Hepatocyte (in vitro differentiated cells): ENCODE results near the gene CPLX1. TPM values are rescaled to one million over a fixed set of nuclear protein-coding genes. Genes with fewer than 3 reads are reported as not detected.
A peak's percentile ranks its signal among the peaks of the same experiment; 100 is the strongest.

Experiments
- DNase-seq: peaks from one replicate; pipeline ENCODE4 v3.0.0-alpha.2; 2016; ENCODE audit warnings: low spot score
- H2AFZ ChIP-seq: fragments of 200-600 bp; sonication (generic); 2 replicates; pipeline ENCODE4 v1.6.0; 2016; ENCODE audit warnings: antibody characterized with exemption, mild to moderate bottlenecking
- H3K27ac ChIP-seq: fragments of 200-600 bp; sonication (generic); 2 replicates; pipeline ENCODE4 v1.5.1; 2016; ENCODE audit warnings: mild to moderate bottlenecking
- H3K27me3 ChIP-seq: fragments of 200-600 bp; sonication (generic); 2 replicates; pipeline ENCODE4 v1.6.1; 2016
- H3K36me3 ChIP-seq: fragments of 200-600 bp; sonication (generic); replicated peaks from 2 replicates; pipeline ENCODE4 v1.5.1; 2016; ENCODE audit warnings: low read depth; ENCODE audit not compliant: insufficient read depth
- H3K4me1 ChIP-seq: fragments of 200-600 bp; sonication (generic); 2 replicates; pipeline ENCODE4 v1.5.1; 2016; ENCODE audit warnings: mild to moderate bottlenecking, moderate library complexity; ENCODE audit not compliant: insufficient read depth
- H3K4me2 ChIP-seq: fragments of 200-600 bp; sonication (generic); 2 replicates; pipeline ENCODE4 v1.6.0; 2016
- H3K4me3 ChIP-seq: fragments of 200-600 bp; sonication (generic); 2 replicates; pipeline ENCODE4 v1.5.1; 2016; ENCODE audit warnings: mild to moderate bottlenecking
- H3K79me2 ChIP-seq: fragments of 200-600 bp; sonication (generic); 2 replicates; pipeline ENCODE4 v1.6.0; 2017; ENCODE audit warnings: mild to moderate bottlenecking
- H3K9me2 ChIP-seq: fragments of 200-600 bp; sonication (generic); replicated peaks from 2 replicates; pipeline ENCODE4 v1.6.0; 2017; ENCODE audit warnings: mild to moderate bottlenecking; ENCODE audit not compliant: insufficient read depth
- H3K9me3 ChIP-seq: fragments of 200-600 bp; sonication (generic); 2 replicates; pipeline ENCODE4 v1.5.1; 2016; ENCODE audit warnings: low read depth, mild to moderate bottlenecking
- H4K20me1 ChIP-seq: fragments of 200-600 bp; sonication (generic); 2 replicates; pipeline ENCODE4 v1.6.0; 2016; ENCODE audit warnings: mild to moderate bottlenecking; ENCODE audit not compliant: insufficient read depth, poor library complexity, severe bottlenecking
- CTCF ChIP-seq: fragments of 200-600 bp; sonication (generic); IDR thresholded peaks from 2 replicates; pipeline ENCODE4 v1.5.1; 2016; ENCODE audit warnings: antibody characterized with exemption, mild to moderate bottlenecking; ENCODE audit not compliant: poor library complexity
- EZH2 ChIP-seq: fragments of 200-600 bp; sonication (generic); IDR thresholded peaks from 2 replicates; pipeline ENCODE4 v1.6.1; 2016; ENCODE audit warnings: antibody characterized with exemption, mild to moderate bottlenecking, borderline replicate concordance
- EZH2phosphoT487 ChIP-seq: fragments of 200-600 bp; sonication (generic); IDR thresholded peaks from one replicate; pipeline ENCODE4 v1.6.1; 2018; ENCODE audit warnings: antibody characterized with exemption, mild to moderate bottlenecking, low read depth, moderate library complexity; ENCODE audit not compliant: unreplicated experiment, severe bottlenecking
- WGBS: methylation state at CpG from one replicate; pipeline ENCODE4 v1.1.6; 2016; ENCODE audit warnings: low lambda C conversion rate; ENCODE audit errors: missing lambda C conversion rate; 5-methylcytosine and 5-hydroxymethylcytosine counted together
- polyA plus RNA-seq: library from polyadenylated mRNA; unstranded; fragments of >200 nt; fragmentation: Nextera tagmentation; extraction: Ambion mirVana; gene quantifications from 2 replicates; pipeline ENCODE4 v1.2.1, GENCODE V29; 2016
- total RNA-seq: library from RNA; depleted of rRNA; stranded (reverse); fragments of >200 nt; gene quantifications from 2 replicates; pipeline ENCODE4 v1.2.3, GENCODE V29; 2014

Gene CPLX1
- total and polyA plus RNA-seq, 2 experiments from 2014 or later = 0.30 to 2.0 TPM

DNA sequence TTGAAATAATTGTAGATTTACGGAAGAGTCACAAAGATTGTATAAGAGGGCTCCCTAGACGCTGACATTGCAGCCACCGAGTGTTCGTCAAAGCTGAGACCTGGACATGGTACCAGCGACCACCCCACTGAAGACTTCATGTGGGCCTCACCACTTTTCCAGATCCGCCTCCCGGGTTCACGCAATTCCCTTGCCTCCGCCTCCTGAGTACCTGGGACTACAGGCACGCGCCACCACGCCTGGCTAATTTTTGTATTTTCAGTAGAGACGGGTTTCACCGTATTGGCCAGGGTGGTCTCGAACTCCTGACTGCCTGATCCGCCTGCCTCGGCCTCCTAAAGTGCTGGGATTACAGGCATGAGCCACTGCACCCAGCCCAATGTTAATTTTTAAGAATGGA lies 29.7 kb downstream of the CPLX1 start:
- no peak overlapping the region for H3K27ac ChIP-seq
- WGBS = 92% methylated on average over 17 of the region's 17 CpGs
- no peak overlapping the region for H2AFZ ChIP-seq
- no peaks in the 10 kb centered on the region for H3K9me3 ChIP-seq
- H3K36me3 ChIP-seq = no peaks in the 10 kb centered on the region
- DNase-seq = no peak
- H3K79me2 ChIP-seq = no peaks in the 10 kb centered on the region
- H3K9me2 ChIP-seq = no peaks in the 10 kb centered on the region
- TF ChIP-seq CTCF (no peak), EZH2 (no peak), EZH2phosphoT487 (no peak)
- H4K20me1 ChIP-seq = no peaks in the 10 kb centered on the region
- H3K4me2 ChIP-seq = no peak overlapping the region
- no peak overlapping the region for H3K4me3 ChIP-seq
- peaks cover 46% of the 10 kb centered on the region for H3K27me3 ChIP-seq
- peaks cover 10% of the 10 kb centered on the region for H3K4me1 ChIP-seq

DNA sequence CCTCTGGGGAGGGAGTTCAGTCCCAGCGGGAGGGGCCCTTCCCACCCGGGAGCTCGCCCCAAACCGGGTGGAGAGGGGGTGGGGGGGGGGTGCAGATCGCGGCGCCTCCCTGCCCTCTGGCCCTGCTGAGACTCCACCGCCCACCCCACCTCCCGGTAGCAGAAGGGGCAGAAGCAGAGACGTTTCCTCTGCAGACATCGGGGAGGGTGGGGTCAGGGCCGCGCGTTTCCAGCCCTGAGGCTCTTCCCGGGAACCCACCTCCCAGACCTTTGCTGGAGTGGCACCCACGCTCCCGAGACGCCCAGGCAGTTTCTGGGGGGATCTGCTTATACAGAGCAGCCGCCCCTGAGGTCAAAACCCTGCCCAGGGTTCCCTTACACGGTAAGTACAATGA lies 30.2 kb downstream of the CPLX1 start:
- H2AFZ ChIP-seq = no peak overlapping the region
- H3K4me1 ChIP-seq = peaks cover 10% of the 10 kb centered on the region
- DNase-seq = no peak
- H3K27ac ChIP-seq = no peak overlapping the region
- H4K20me1 ChIP-seq = no peaks in the 10 kb centered on the region
- no peaks in the 10 kb centered on the region for H3K9me2 ChIP-seq
- no peaks in the 10 kb centered on the region for H3K79me2 ChIP-seq
- peaks cover 46% of the 10 kb centered on the region for H3K27me3 ChIP-seq
- TF ChIP-seq EZH2 (peak; percentile 13), EZH2phosphoT487 (no peak)
- no peaks in the 10 kb centered on the region for H3K36me3 ChIP-seq
- H3K4me3 ChIP-seq = no peak overlapping the region
- no peaks in the 10 kb centered on the region for H3K9me3 ChIP-seq
- WGBS = 56% methylated on average over 7 of the region's 20 CpGs
- peak overlapping the region; percentile 83 for H3K4me2 ChIP-seq

DNA sequence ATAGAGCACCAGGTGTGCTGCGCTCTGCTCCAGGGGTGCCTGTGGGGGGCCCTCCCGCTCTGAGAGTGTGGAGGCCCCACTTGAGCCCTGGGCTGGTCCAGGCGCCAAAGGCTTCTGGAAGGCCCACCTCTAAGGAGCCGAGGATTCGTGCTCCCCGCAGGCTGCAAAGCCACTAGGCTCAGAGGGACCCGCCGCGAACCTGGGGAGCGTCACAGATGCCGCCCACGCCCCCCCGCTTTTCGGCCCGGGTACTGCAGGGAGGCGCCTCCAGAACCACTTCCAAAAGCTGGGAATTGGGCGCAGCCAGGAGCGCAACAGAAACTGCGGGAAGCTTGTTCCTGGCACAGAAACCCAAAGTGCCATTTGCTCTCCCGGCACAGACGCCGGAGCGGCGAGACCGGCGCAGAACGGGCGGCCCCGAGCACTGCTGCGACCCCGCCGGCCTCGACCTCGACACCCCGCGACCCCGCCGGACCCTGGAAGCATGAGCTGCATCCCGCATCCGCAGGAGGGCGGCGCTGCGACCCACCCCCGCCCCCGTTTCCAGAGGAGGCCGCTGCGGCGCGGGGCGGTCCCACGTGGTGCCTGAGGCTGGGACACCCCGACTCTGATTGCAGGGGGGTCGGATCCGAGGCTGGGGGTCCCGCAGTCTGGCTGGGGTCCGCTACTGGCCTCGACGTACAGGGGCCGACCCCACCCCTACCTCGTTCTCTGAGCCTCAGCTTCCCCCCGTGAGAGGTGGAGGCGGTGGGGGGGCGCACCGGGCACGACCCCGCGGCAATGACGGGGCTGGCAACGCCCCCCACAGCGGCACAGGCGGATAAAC lies 30.8 kb downstream of the CPLX1 start:
- no peak overlapping the region for H3K4me3 ChIP-seq
- TF ChIP-seq EZH2 (peak; percentile 94), EZH2phosphoT487 (no peak)
- DNase-seq = no peak
- H3K9me3 ChIP-seq = no peaks in the 10 kb centered on the region
- H3K9me2 ChIP-seq = no peaks in the 10 kb centered on the region
- peak overlapping the region; percentile 83 for H3K4me2 ChIP-seq
- H3K27ac ChIP-seq = no peak overlapping the region
- no peaks in the 10 kb centered on the region for H3K36me3 ChIP-seq
- peaks cover 46% of the 10 kb centered on the region for H3K27me3 ChIP-seq
- no peaks in the 10 kb centered on the region for H3K79me2 ChIP-seq
- WGBS = 14% methylated on average over 53 of the region's 71 CpGs
- peaks cover 10% of the 10 kb centered on the region for H3K4me1 ChIP-seq
- H2AFZ ChIP-seq = no peak overlapping the region
- H4K20me1 ChIP-seq = no peaks in the 10 kb centered on the region

DNA sequence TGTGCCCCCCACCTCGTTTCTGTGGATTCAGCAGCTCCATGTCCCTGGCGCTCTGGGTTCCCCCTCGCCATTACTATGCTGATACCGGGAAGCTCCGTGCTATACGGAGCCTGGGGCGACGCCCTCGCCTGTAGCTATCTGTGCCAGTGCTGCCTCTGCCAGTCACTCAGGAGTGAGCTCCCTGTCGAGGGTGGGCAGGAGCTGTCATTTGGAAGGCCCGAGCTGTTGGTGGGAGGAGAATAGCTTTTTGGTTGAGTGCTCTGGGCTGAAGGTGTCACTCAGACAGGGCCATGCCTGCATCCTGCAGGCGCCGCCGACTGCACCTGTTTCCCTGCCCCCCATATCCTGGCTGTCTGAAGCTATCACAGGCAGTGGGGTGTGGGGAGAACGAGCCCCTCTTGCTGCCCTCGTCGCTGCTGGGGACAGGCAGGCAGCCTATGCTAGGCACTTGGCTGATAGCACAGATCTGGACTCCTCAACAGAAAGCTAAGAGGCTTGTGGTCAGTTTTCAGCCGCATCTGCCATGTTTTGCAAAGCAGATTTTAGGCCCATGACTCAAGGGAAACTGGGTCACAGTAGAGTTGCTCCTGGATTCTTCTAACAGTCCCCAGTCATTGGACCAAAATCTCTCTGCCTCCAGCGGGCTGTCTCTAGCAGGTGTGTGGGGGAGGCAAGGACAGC lies 31.8 kb downstream of the CPLX1 start:
- Histone ChIP-seq H3K27ac (no peak overlapping the region), H3K9me2 (no peaks in the 10 kb centered on the region), H3K4me2 (no peak overlapping the region), H3K27me3 (peaks cover 46% of the 10 kb centered on the region), H4K20me1 (no peaks in the 10 kb centered on the region), H3K4me1 (peaks cover 10% of the 10 kb centered on the region), H3K36me3 (no peaks in the 10 kb centered on the region), H3K4me3 (no peak overlapping the region), H2AFZ (no peak overlapping the region), H3K79me2 (no peaks in the 10 kb centered on the region), H3K9me3 (no peaks in the 10 kb centered on the region)
- no peak for TF ChIP-seq CTCF
- TF ChIP-seq EZH2 = no peak
- TF ChIP-seq EZH2phosphoT487 = no peak
- DNase-seq = no peak
- WGBS = 73% methylated on average over 19 of the region's 19 CpGs
